Endometrial microvascular endothelial cells (primary cell): Measurements from ENCODE around the gene BAIAP2. TPM values are rescaled to one million over a fixed set of nuclear protein-coding genes. Genes with fewer than 3 reads are reported as not detected.

Source experiments
- in situ Hi-C: cut with HindIII; loops from 2 replicates; pipeline ENCODE4 v1.10.0; 2017; ENCODE audit warnings: low sequenced_read_pairs, low pct_unique_long_range_greater_than_20kb; ENCODE audit errors: inconsistent ontology term
- total RNA-seq: library from RNA; depleted of rRNA; stranded (reverse); fragments of >200 nt; gene quantifications from one replicate; pipeline ENCODE4 v1.2.3, GENCODE V29; 2015; ENCODE audit errors: inconsistent ontology term

BAIAP2 gene
- total RNA-seq, 1 donor from 2014 or later: 35.4 TPM

GRCh38 chr17:81094509-81095382 is 59.8 kb downstream of the BAIAP2 start:
- in situ Hi-C loops: no loop called here

- in situ Hi-C loops: no loop called here
Observed at GRCh38 chr17:81095383-81095762, 60.4 kb downstream of the BAIAP2 start.

- in situ Hi-C loops: no loop called here
Observed at GRCh38 chr17:81096741-81097133, 61.8 kb downstream of the BAIAP2 start.

GRCh38 chr17:81097134-81097942 is 62.4 kb downstream of the BAIAP2 start:
- in situ Hi-C loops: no loop called here

GRCh38 chr17:81097943-81098308 is 63.0 kb downstream of the BAIAP2 start:
- in situ Hi-C loops: no loop called here

- in situ Hi-C loops: no loop called here
Observed at GRCh38 chr17:81099888-81100287, 64.9 kb downstream of the BAIAP2 start.

GRCh38 chr17:81100668-81101067 is 65.7 kb downstream of the BAIAP2 start:
- in situ Hi-C loops: no loop called here

GRCh38 chr17:81101614-81102306 is 66.8 kb downstream of the BAIAP2 start:
- in situ Hi-C loops: no loop called here

- in situ Hi-C loops: no loop called here
Observed at GRCh38 chr17:81102352-81102751, 67.4 kb downstream of the BAIAP2 start.

GRCh38 chr17:81102869-81103268 is 67.9 kb downstream of the BAIAP2 start:
- in situ Hi-C loops: no loop called here

- in situ Hi-C loops: no loop called here
Observed at GRCh38 chr17:81103379-81103778, 68.4 kb downstream of the BAIAP2 start.

GRCh38 chr17:81106716-81107115 is 71.8 kb downstream of the BAIAP2 start:
- in situ Hi-C loops: no loop called here

GRCh38 chr17:81108220-81108619 is 73.3 kb downstream of the BAIAP2 start:
- in situ Hi-C loops: no loop called here

GRCh38 chr17:81109957-81110356 is 75.0 kb downstream of the BAIAP2 start:
- in situ Hi-C loops: no loop called here

- in situ Hi-C loops: no loop called here
Observed at GRCh38 chr17:81110488-81111040, 75.6 kb downstream of the BAIAP2 start.

GRCh38 chr17:81111066-81111465 is 76.1 kb downstream of the BAIAP2 start:
- in situ Hi-C loops: no loop called here

- in situ Hi-C loops: no loop called here
Observed at GRCh38 chr17:81112450-81112849, 77.5 kb downstream of the BAIAP2 start.

GRCh38 chr17:81113158-81113724 is 78.3 kb downstream of the BAIAP2 start:
- in situ Hi-C loops: no loop called here
